HepG2 (cell line): Measurements from ENCODE around the gene NR1H2. TPM values are rescaled to one million over a fixed set of nuclear protein-coding genes. Genes with fewer than 3 reads are reported as not detected.
"Not testable (repeated sequence)": the region's sequence is repeated elsewhere in the genome, so short reads cannot be mapped to it uniquely, and the experiment has no call there.

Experiments
- ATAC-seq: fragments of 200-7000 bp; cut with Tn5 transposase; 3 replicates; pipeline ENCODE4 v1.9.1; 2020; ENCODE audit warnings: mild to moderate bottlenecking, moderate library complexity
- BruUV-seq: library from RNA; stranded (reverse); fragments of 400-500 nt; replicated peaks from 2 replicates; lab custom pipeline; 2021; lab: Mats Ljungman, UMichigan
- CTCF ChIA-PET: fragments of 300-600 bp; formaldehyde crosslinking; extraction: SDS; loops from one replicate; lab custom pipeline; 2021; ENCODE audit warnings: low total read pairs, inconsistent platforms, low intra/inter-chr PET ratio; lab: Yijun Ruan, JAX
- POLR2A ChIA-PET: fragments of 350-600 bp; sonication (Branson Sonifier 250); formaldehyde crosslinking; loops from one replicate; lab custom pipeline; 2020; ENCODE audit warnings: antibody characterized with exemption, inconsistent platforms; lab: Yijun Ruan, JAX
- DNase-seq: peaks from one replicate; pipeline ENCODE4 v3.0.0-alpha.2; 2015; ENCODE audit warnings: low spot score
- FAIRE-seq: peaks from 3 replicates; lab custom pipeline; 2011; peaks lifted over from hg19 to GRCh38; lab: Jason Lieb, UNC
- H2AFZ ChIP-seq: one replicate; pipeline ENCODE4 v1.6.1; 2011; ENCODE audit warnings: low read length, inconsistent platforms
- H3K27ac ChIP-seq: fragments of 300-600 bp; 3 replicates; pipeline ENCODE4 v1.8.0; 2011; ENCODE audit warnings: mixed run types, mild to moderate bottlenecking, mixed read lengths, low read length, inconsistent platforms; ENCODE audit not compliant: insufficient read depth; ENCODE audit errors: extremely low read length
- H3K27me3 ChIP-seq, 2 experiments: fragments of 200-600 bp in 1 of 2; 2 replicates in 1 of 2; 3 replicates in 1 of 2; pipeline versions ENCODE4 v1.6.0 to v1.8.0; 2011; ENCODE audit warnings: low read length in 2 of 2, mild to moderate bottlenecking in 2 of 2, moderate library complexity in 2 of 2, inconsistent platforms in 1 of 2; ENCODE audit not compliant: insufficient read depth in 2 of 2, control insufficient read depth in 1 of 2
- H3K36me3 ChIP-seq, 2 experiments: fragments of 200-600 bp in 1 of 2; replicated peaks in 1 of 2; 2 replicates in 1 of 2; 3 replicates in 1 of 2; pipeline versions ENCODE4 v1.5.1 to v1.8.0; 2011; ENCODE audit warnings: low read length in 2 of 2, inconsistent platforms in 1 of 2; ENCODE audit not compliant: insufficient read depth in 2 of 2, control insufficient read depth in 1 of 2
- H3K4me1 ChIP-seq: 2 replicates; pipeline ENCODE4 v1.5.1; 2012; ENCODE audit warnings: low read length, inconsistent platforms; ENCODE audit not compliant: insufficient read depth
- H3K4me2 ChIP-seq: 2 replicates; pipeline ENCODE4 v1.6.0; 2011; ENCODE audit warnings: low read depth, low read length, inconsistent platforms
- H3K4me3 ChIP-seq, 3 experiments: fragments of 200-600 bp in 1 of 3; sonication (generic), shearing (Covaris generic) in 1 of 3; replicated peaks in 1 of 3; 2 replicates each; pipeline ENCODE4 v1.5.1; 2011 to 2016; ENCODE audit warnings: low read length in 3 of 3, inconsistent platforms in 2 of 3, low read depth in 2 of 3, mild to moderate bottlenecking in 2 of 3, control low read depth in 1 of 3, mixed read lengths in 1 of 3; ENCODE audit not compliant: insufficient read depth in 1 of 3
- H3K79me2 ChIP-seq: one replicate; pipeline ENCODE4 v1.6.1; 2011; ENCODE audit warnings: low read length, inconsistent platforms; ENCODE audit not compliant: insufficient read depth
- H3K9ac ChIP-seq: 2 replicates; pipeline ENCODE4 v1.6.0; 2011; ENCODE audit warnings: mild to moderate bottlenecking, low read depth, low read length, inconsistent platforms; ENCODE audit not compliant: insufficient read depth
- H3K9me3 ChIP-seq: 2 replicates; pipeline ENCODE4 v1.5.1; 2012; ENCODE audit warnings: mild to moderate bottlenecking, low read length
- H4K20me1 ChIP-seq: 2 replicates; pipeline ENCODE4 v1.6.0; 2011; ENCODE audit warnings: inconsistent platforms, mild to moderate bottlenecking, low read length, moderate library complexity; ENCODE audit not compliant: insufficient read depth
- MTF1 ChIP-seq: sonication (generic); formaldehyde crosslinking; IDR thresholded peaks from 2 replicates; pipeline ENCODE4 v1.5.0; 2020; ENCODE audit warnings: missing genetic modification reagents
- ZNF260 ChIP-seq: sonication (generic); formaldehyde crosslinking; IDR thresholded peaks from 2 replicates; pipeline ENCODE4 v1.4.0; 2020; ENCODE audit warnings: missing genetic modification reagents, low read depth, mild to moderate bottlenecking, borderline replicate concordance
- WGBS: methylation state at CpG from one replicate; pipeline ENCODE4 v1.1.6; 2017; ENCODE audit warnings: low lambda C conversion rate; 5-methylcytosine and 5-hydroxymethylcytosine counted together
- in situ Hi-C: cut with HindIII; loops from 2 replicates; pipeline ENCODE4 v1.10.0; 2017; ENCODE audit warnings: low pct_unique_long_range_greater_than_20kb; ENCODE audit not compliant: extremely low pct_ligation_motif_present
- intact Hi-C: fragments of 100-400 bp; cut with micrococcal nuclease; formaldehyde crosslinking; loops from one replicate; pipeline ENCODE4 v1.10.0; 2022; ENCODE audit not compliant: unreplicated experiment
- polyA plus RNA-seq, 8 experiments: library from polyadenylated mRNA; depleted of rRNA in 3 of 8; stranded (reverse) in 7 of 8; unstranded in 1 of 8; fragments of >200 nt; fragmentation: Illumina TruSeq in 4 of 8; extraction: Trizol in 4 of 8; gene quantifications; 2 replicates each; pipeline versions ENCODE4 v1.2.1 to v1.2.3, GENCODE V29; 2011 to 2016; ENCODE audit warnings: low read depth in 4 of 8, missing spikeins in 1 of 8, mixed read lengths in 1 of 8; ENCODE audit not compliant: insufficient read depth in 1 of 8
- total RNA-seq, 5 experiments: library from RNA; depleted of rRNA; stranded (reverse); fragments of >200 nt; fragmentation: Illumina TruSeq; extraction: Trizol; gene quantifications; 2 replicates each; pipeline ENCODE4 v1.2.3, GENCODE V29; 2016; ENCODE audit warnings: low read depth in 1 of 5

Gene NR1H2
- total and polyA plus RNA-seq, 2 of the 13 experiments (the other 11 are each of a cell fraction or from before 2014, with no cell fraction given): 10.3 to 13.5 TPM

DNA sequence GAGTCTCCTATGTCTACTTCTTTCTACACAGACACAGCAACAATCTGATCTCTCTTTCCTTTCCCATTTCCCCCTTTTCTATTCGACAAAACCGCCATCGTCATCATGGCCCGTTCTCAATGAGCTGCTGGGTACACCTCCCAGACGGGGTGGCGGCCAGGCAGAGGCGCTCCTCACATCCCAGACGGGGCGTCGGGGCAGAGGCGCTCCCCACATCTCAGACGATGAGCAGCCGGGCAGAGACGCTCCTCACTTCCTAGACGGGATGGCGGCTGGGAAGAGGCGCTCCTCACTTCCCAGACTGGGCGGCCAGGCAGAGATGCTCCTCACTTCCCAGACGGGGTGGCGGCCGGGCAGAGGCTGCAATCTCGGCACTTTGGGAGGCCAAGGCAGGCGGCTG is 14.7 kb downstream of the NR1H2 start:
- ATAC-seq, H3K4me2 ChIP-seq, intact Hi-C loops, FAIRE-seq, in situ Hi-C loops, BruUV-seq, H3K4me1 ChIP-seq, H2AFZ ChIP-seq, H4K20me1 ChIP-seq, DNase-seq, H3K9ac ChIP-seq, H3K27me3 ChIP-seq, H3K27ac ChIP-seq, POLR2A ChIA-PET, H3K4me3 ChIP-seq, CTCF ChIA-PET, H3K9me3 ChIP-seq: not testable (repeated sequence)
- WGBS: 98% methylated on average over 14 of the region's 23 CpGs
- H3K79me2 ChIP-seq: peaks cover 23% of the 10 kb centered on the region
- H3K36me3 ChIP-seq: peaks cover 4 to 27% of the 10 kb centered on the region in 2 experiments

DNA sequence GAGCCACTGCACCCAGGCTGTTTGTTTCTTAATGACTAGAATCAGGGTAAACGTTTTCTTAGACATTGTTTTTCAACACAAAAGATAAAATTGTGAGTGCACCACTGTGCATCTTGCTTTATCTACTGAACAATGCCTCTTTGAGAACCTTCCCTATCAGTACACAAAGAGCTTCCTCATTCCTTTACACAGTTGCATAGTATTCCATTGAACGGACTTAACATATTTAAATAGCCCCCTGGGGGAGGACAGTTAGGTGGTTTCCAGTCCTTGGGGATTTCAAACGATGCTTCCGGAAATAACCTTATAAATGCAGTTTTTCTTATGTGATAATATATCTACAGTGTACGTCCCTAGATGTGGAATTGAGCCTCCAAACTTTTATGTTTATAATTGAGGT is 16.5 kb downstream of the NR1H2 start:
- ATAC-seq (no peak), DNase-seq (no peak)
- no TSS peak for BruUV-seq
- Histone ChIP-seq H2AFZ (no peak overlapping the region), H3K27me3 (no peaks in the 10 kb centered on the region), H3K9ac (no peak overlapping the region), H4K20me1 (no peaks in the 10 kb centered on the region)
- intact Hi-C loops: no loop called here
- POLR2A ChIA-PET: interaction anchor here (2.6 kb wide), 1 partner anchor 8 kb away, joined by 7 read pairs; the partner anchor contains the start of gene POLD1
- TF ChIP-seq ZNF260 (peak; percentile 99), MTF1 (CRISPR knock-in tag) (no peak)
- TF ChIP-seq, all 625 proteins: peak for 1
- Histone ChIP-seq H3K36me3 (peaks cover 1 to 18% of the 10 kb centered on the region in 2 experiments), H3K9me3 (no peaks in the 10 kb centered on the region), H3K4me2 (no peak overlapping the region), H3K27ac (no peak overlapping the region), H3K4me3 (no peak overlapping the region), H3K4me1 (no peaks in the 10 kb centered on the region), H3K79me2 (peaks cover 13% of the 10 kb centered on the region)
- CTCF ChIA-PET: no interaction called here
- in situ Hi-C loops: no loop called here
- FAIRE-seq: no peak
- WGBS: 90% methylated on average over 5 of the region's 5 CpGs
